Stimulated activated CD8-positive, alpha-beta memory T cell treated with anti-CD3 and anti-CD28 coated beads, Interleukin-2, amount 100 ng/mL, for 1 hour (primary cell): Measurements from ENCODE around the gene SCUBE1.
"Not testable (repeated sequence)": the region's sequence is repeated elsewhere in the genome, so short reads cannot be mapped to it uniquely, and the experiment has no call there.

ENCODE experiments used
- DNase-seq, 2 donors: peaks; one replicate each; pipeline ENCODE4 v3.0.0-alpha.2; 2020; ENCODE audit warnings: low read depth in 2 of 2

Gene SCUBE1

GRCh38 chr22:43356881-43357280 is 13.7 kb upstream of the SCUBE1 start:
- no peak for DNase-seq

GRCh38 chr22:43355688-43356087 is 12.5 kb upstream of the SCUBE1 start:
- DNase-seq: not testable (repeated sequence)

GRCh38 chr22:43351966-43352345 is 8.8 kb upstream of the SCUBE1 start:
- DNase-seq: no peak

- DNase-seq: no peak
Observed at GRCh38 chr22:43349636-43350035, 6.5 kb upstream of the SCUBE1 start.

GRCh38 chr22:43346521-43346929 is 3.4 kb upstream of the SCUBE1 start:
- peak; percentile 34 to 54 for DNase-seq

- DNase-seq: no peak
Observed at GRCh38 chr22:43345761-43346301, 2.7 kb upstream of the SCUBE1 start.

GRCh38 chr22:43345356-43345755 is 2.2 kb upstream of the SCUBE1 start:
- no peak for DNase-seq

- DNase-seq: no peak
Observed at GRCh38 chr22:43344520-43344787, 1.3 kb upstream of the SCUBE1 start.

GRCh38 chr22:43343670-43344519 is 723 bp upstream of the SCUBE1 start:
- no peak for DNase-seq

- DNase-seq: no peak
Observed at GRCh38 chr22:43342347-43343261, 568 bp downstream of the SCUBE1 start.

- DNase-seq: no peak
Observed at GRCh38 chr22:43341565-43341964, 1.6 kb downstream of the SCUBE1 start.

GRCh38 chr22:43338766-43339345 is 4.3 kb downstream of the SCUBE1 start:
- no peak for DNase-seq

- DNase-seq: no peak
Observed at GRCh38 chr22:43337946-43338345, 5.2 kb downstream of the SCUBE1 start.

- DNase-seq: no peak
Observed at GRCh38 chr22:43337385-43337784, 5.8 kb downstream of the SCUBE1 start.

- no peak for DNase-seq
Observed at GRCh38 chr22:43334378-43334777, 8.8 kb downstream of the SCUBE1 start.

- DNase-seq: no peak
Observed at GRCh38 chr22:43333978-43334377, 9.2 kb downstream of the SCUBE1 start.

GRCh38 chr22:43333156-43333555 is 10.0 kb downstream of the SCUBE1 start:
- no peak for DNase-seq

GRCh38 chr22:43331698-43332097 is 11.5 kb downstream of the SCUBE1 start:
- DNase-seq: no peak

- DNase-seq: no peak
Observed at GRCh38 chr22:43331069-43331451, 12.1 kb downstream of the SCUBE1 start.

GRCh38 chr22:43330178-43331068 is 12.7 kb downstream of the SCUBE1 start:
- DNase-seq: no peak

- DNase-seq: no peak
Observed at GRCh38 chr22:43329061-43329460, 14.1 kb downstream of the SCUBE1 start.

GRCh38 chr22:43327157-43327438 is 16.1 kb downstream of the SCUBE1 start:
- no peak for DNase-seq
